IPS-18a (cell line): ENCODE results near the gene SPDYE2.
"Not testable (repeated sequence)": the region's sequence is repeated elsewhere in the genome, so short reads cannot be mapped to it uniquely, and the experiment has no call there.

ENCODE experiments used
- H3K27ac ChIP-seq: one replicate; pipeline ENCODE4 v1.5.1; 2013; ENCODE audit warnings: low read length
- H3K27me3 ChIP-seq: one replicate; pipeline ENCODE4 v1.6.1; 2013; ENCODE audit warnings: mild to moderate bottlenecking, low read length; ENCODE audit not compliant: control insufficient read depth, insufficient read depth
- H3K36me3 ChIP-seq: one replicate; pipeline ENCODE4 v1.6.1; 2013; ENCODE audit warnings: low read depth, low read length; ENCODE audit not compliant: control insufficient read depth
- H3K4me1 ChIP-seq: one replicate; pipeline ENCODE4 v1.6.1; 2013; ENCODE audit warnings: low read depth, low read length; ENCODE audit not compliant: control insufficient read depth
- H3K4me3 ChIP-seq: one replicate; pipeline ENCODE4 v1.5.1; 2013; ENCODE audit warnings: low read length
- H3K9ac ChIP-seq: one replicate; pipeline ENCODE4 v1.6.1; 2013; ENCODE audit warnings: mild to moderate bottlenecking, low read length, moderate library complexity
- H3K9me3 ChIP-seq: one replicate; pipeline ENCODE4 v1.6.1; 2013; ENCODE audit warnings: low read depth, low read length; ENCODE audit not compliant: control insufficient read depth

Gene SPDYE2

DNA sequence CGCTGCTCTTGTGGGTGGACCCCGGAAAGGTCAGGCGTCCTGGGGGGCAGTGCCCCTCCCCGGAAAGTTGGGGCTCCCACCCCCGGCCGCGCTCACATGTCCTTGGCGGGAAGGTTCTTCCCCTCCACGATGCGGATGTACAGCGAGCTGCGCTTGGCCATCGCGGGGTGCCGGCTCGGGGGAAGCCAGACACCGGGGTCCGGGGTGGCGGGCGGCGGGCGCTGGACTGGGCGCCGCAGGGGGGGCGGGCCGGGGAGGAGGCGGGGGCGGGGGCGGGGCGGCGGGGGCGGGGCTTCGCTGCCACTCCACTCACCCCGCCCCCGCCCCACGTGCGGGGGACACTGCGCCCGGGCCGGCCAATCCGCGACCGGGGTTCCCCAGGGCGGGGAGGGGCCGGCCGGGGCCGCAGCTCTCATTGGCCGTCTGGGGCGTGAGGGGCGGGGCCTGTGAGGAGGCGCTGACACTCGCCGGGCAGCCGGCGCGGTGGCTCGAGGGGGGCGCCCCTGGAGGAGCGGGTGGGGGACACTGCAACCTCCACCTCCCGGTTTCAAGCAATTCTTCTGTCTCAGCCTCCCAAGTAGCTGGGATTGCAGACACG, 33.4 kb upstream of the SPDYE2 start, which contains the start of gene RASA4B:
TSS of gene RASA4B (minus strand) at position 228 of the 598 bp plus-strand sequence. CDS start at position 161, 67 bp downstream.
- not testable (repeated sequence) for H3K27ac ChIP-seq, H3K9ac ChIP-seq, H3K27me3 ChIP-seq, H3K4me3 ChIP-seq, H3K9me3 ChIP-seq, H3K4me1 ChIP-seq, H3K36me3 ChIP-seq

GRCh38 chr7:102520797-102521196, 30.2 kb upstream of the SPDYE2 start:
- H3K4me1 ChIP-seq, H3K9me3 ChIP-seq, H3K27ac ChIP-seq, H3K36me3 ChIP-seq, H3K4me3 ChIP-seq, H3K27me3 ChIP-seq, H3K9ac ChIP-seq: not testable (repeated sequence)

DNA sequence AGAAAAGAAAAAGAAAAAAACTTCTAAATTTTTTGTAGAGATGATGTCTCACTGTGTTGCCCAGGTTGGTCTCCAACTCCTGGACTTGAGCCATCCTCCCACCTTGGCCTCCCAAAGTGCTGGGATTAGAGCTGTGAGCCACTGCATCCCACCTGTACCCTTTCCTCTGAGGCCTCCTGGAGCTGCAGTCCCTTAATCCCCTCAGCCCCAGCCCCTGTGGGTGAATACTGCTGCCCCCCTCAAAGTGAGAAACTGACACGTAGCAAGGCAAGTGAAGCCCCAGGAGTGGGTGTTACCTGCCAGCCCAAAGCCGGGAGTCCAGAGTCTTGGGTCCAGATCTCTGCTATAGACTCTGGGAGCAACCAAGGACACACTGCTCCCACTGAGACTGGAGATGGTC, 26.2 kb upstream of the SPDYE2 start:
- H3K4me1 ChIP-seq, H3K27ac ChIP-seq, H3K4me3 ChIP-seq, H3K36me3 ChIP-seq, H3K9me3 ChIP-seq, H3K27me3 ChIP-seq, H3K9ac ChIP-seq: not testable (repeated sequence)

- H3K36me3 ChIP-seq, H3K4me3 ChIP-seq, H3K27me3 ChIP-seq, H3K9ac ChIP-seq, H3K4me1 ChIP-seq, H3K27ac ChIP-seq, H3K9me3 ChIP-seq: not testable (repeated sequence)
Observed at GRCh38 chr7:102527182-102527581, 23.8 kb upstream of the SPDYE2 start.

DNA sequence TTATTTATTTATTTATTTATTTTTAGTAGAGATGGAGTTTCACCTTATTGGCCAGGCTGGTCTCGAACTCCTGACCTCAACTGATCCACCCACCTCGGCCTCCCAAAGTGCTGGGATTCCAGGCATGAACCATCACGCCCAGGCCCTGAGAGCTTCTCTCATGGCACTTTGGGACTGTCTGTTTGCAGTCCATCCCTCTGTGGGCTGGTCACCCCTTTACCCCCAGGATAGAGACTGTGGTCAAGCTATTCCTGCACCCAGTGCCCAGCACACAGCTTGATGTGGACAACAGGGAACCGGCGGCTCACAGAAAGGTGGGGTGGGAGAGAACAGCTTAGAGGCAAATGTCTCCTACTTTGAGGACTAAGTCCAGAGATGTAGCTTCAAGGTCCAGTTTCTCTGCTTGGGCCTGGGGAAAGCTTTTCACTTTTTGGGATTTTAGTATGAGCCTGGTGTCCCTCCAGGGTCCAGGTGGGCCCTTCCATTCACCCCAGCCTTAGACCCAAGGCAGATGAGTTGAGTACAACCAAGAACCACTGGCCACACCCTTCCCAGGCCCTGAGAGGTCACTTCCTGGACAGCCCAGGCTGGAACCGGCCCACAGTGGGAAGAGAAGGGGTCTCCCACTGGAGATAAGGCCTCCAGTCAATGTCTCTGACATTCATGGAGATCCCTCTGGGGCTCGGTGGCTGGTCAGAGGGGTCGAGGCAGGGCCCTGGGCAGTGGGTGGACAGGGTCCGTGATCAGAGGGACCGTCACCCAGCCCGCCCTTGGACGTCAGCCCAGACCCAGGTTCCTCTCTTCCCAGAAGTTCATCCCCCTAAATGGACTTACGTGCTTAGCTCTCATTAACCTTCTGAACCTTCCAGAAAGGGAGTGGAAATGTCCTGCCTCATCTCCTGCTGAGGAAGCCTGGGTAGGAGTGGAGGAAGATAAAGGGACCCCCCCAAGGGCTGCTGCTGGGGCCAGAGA, 22.9 kb upstream of the SPDYE2 start:
- not testable (repeated sequence) for H3K4me3 ChIP-seq, H3K9ac ChIP-seq, H3K27ac ChIP-seq, H3K27me3 ChIP-seq, H3K36me3 ChIP-seq, H3K4me1 ChIP-seq, H3K9me3 ChIP-seq

- H3K4me3 ChIP-seq, H3K27ac ChIP-seq, H3K36me3 ChIP-seq, H3K27me3 ChIP-seq, H3K9me3 ChIP-seq, H3K4me1 ChIP-seq, H3K9ac ChIP-seq: not testable (repeated sequence)
Observed at GRCh38 chr7:102531583-102531982, 19.4 kb upstream of the SPDYE2 start.

DNA sequence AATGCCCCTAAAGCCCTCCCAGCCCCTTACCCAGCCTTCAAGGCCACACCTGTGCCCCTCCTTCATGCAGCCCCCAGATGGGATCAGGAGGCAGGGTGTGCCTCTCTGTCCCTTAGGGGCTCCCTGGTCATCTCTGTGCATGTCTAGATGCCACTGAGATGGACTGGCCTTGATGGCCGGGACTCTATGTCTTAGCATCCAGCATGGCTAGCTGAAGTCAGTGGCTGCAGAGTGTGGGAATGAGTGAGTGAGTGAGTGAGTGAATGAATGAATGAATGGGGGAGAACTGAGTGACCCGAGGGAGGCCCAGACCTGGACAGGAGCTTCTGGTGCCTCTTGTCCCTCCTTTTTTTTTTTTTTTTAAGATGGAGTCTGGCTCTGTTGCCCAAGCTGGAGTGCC, 18.9 kb upstream of the SPDYE2 start:
- H3K27ac ChIP-seq, H3K9ac ChIP-seq, H3K36me3 ChIP-seq, H3K9me3 ChIP-seq, H3K4me1 ChIP-seq, H3K27me3 ChIP-seq, H3K4me3 ChIP-seq: not testable (repeated sequence)

DNA sequence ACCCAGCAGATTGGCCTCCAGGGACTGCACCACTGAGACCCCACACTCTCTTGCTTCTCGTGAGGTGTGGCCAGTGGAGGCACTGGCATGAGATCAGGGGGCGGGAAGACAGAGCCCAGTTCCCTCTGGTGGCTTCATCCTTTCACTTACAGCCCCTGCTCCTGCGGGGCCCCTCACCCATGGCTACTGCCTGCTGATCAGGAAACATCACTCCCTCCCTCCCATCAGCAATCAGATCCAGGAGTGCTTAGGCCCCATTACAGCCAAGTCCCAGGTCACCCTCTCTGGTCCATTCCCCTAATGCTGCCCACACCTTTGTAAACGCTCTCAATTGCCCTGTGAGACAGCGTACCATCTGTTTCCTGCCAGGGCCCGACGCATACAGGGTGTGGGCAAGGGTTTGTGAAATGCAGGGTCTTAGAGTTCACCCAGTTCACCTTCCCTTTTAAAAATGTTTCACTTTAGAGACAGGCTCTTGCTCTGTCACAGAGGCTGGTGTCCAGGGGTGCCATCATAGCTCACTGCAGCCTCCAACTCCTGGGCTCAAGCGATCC, 15.9 kb upstream of the SPDYE2 start:
- not testable (repeated sequence) for H3K9me3 ChIP-seq, H3K36me3 ChIP-seq, H3K27ac ChIP-seq, H3K27me3 ChIP-seq, H3K9ac ChIP-seq, H3K4me1 ChIP-seq, H3K4me3 ChIP-seq

DNA sequence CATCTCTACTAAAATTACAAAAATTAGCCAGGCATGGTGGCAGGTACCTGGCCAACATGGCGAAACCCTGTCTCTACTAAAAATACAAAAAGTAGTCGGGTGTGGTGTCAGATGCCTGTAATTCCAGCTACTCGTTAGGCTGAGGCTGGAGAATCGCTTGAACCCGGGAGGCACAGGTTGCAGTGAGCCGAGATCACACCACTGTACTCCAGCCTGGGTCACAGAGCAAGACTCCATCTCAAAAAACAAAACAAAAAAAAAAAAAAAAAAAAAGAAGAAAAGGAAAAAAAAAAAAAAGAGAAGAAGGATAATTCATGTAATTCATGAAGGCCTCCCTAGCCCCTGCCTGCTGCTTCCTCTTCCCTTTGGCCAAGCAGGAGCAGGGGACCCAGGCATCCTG, 10.4 kb upstream of the SPDYE2 start:
- not testable (repeated sequence) for H3K9me3 ChIP-seq, H3K4me3 ChIP-seq, H3K36me3 ChIP-seq, H3K9ac ChIP-seq, H3K27ac ChIP-seq, H3K27me3 ChIP-seq, H3K4me1 ChIP-seq

- H3K9me3 ChIP-seq, H3K36me3 ChIP-seq, H3K4me1 ChIP-seq, H3K27ac ChIP-seq, H3K9ac ChIP-seq, H3K27me3 ChIP-seq, H3K4me3 ChIP-seq: not testable (repeated sequence)
Observed at GRCh38 chr7:102542083-102542482, 8.9 kb upstream of the SPDYE2 start.

GRCh38 chr7:102542771-102543170, 8.3 kb upstream of the SPDYE2 start:
- H3K27ac ChIP-seq, H3K4me1 ChIP-seq, H3K27me3 ChIP-seq, H3K9me3 ChIP-seq, H3K36me3 ChIP-seq, H3K4me3 ChIP-seq, H3K9ac ChIP-seq: not testable (repeated sequence)

GRCh38 chr7:102543596-102543995, 7.4 kb upstream of the SPDYE2 start, which contains the start of gene UPK3BL2:
UPK3BL2 (minus strand) TSS chr7:102543696; CDS start chr7:102543636, 60 bp downstream.
- not testable (repeated sequence) for H3K27me3 ChIP-seq

More at GRCh38 chr7:102543596-102543995, 7.4 kb upstream of the SPDYE2 start, which contains the start of gene UPK3BL2:
- not testable (repeated sequence) for H3K9me3 ChIP-seq, H3K4me1 ChIP-seq, H3K9ac ChIP-seq, H3K36me3 ChIP-seq, H3K4me3 ChIP-seq, H3K27ac ChIP-seq
